ENCODE measurements around the gene AQP1. TPM values are rescaled to one million over a fixed set of nuclear protein-coding genes. Genes with fewer than 3 reads are reported as not detected.

Gene AQP1
- total and polyA plus RNA-seq, 2 of the 13 experiments (the other 11 are each of a cell fraction or from before 2014, with no cell fraction given): not detected

DNA sequence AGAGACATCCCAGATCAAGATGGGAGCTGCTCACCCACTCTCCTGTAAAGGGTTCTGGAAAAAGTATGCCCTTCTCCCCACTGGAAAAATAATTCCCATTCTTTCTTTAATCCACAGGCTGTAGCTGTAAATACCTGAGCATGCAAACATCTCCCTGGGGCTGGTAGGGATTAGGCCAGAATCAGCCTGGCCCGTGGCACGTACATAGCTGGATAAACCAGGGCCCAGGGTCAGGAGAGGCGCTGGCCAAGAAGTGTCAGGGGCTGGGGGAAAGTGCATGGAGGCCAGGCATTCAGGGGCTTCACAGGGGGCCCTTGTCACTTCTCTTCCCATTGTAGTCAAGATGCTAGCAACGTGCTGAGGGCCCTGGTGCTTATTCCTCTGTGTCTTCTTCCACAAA is 30.7 kb upstream of the AQP1 start:
- Histone ChIP-seq H3K9ac (ENCODE audit: insufficient read depth, low read depth, low read length) (no peak overlapping the region), H3K36me3 (replicated peaks in 1 of 2; ENCODE audit: control insufficient read depth in 1 of 2, insufficient read depth in 2 of 2, low read length in 2 of 2) (no peaks in the 10 kb centered on the region), H3K4me2 (ENCODE audit: low read depth, low read length) (no peak overlapping the region), H3K27ac (ENCODE audit: extremely low read length, insufficient read depth, low read length) (no peak overlapping the region), H3K9me3 (ENCODE audit: low read length) (no peaks in the 10 kb centered on the region), H2AFZ (ENCODE audit: low read length) (no peak overlapping the region), H3K79me2 (ENCODE audit: insufficient read depth, low read length) (no peaks in the 10 kb centered on the region), H3K27me3 (ENCODE audit: control insufficient read depth in 1 of 2, insufficient read depth in 2 of 2, low read length in 2 of 2) (peaks cover 0 to 24% of the 10 kb centered on the region in 2 experiments; a peak in 2 of 5 replicates), H3K4me3 (replicated peaks in 1 of 3; ENCODE audit: insufficient read depth in 1 of 3, low read depth in 2 of 3, low read length in 3 of 3) (no peak overlapping the region), H3K4me1 (ENCODE audit: insufficient read depth, low read length) (no peaks in the 10 kb centered on the region), H4K20me1 (ENCODE audit: insufficient read depth, low read length) (no peaks in the 10 kb centered on the region)
- POLR2A ChIA-PET: no interaction called here
- no peak for FAIRE-seq
- BruUV-seq (replicated peaks): no TSS peak
- CTCF ChIA-PET (ENCODE audit: low intra/inter-chr PET ratio, low total read pairs): no interaction called here
- TF ChIP-seq MTA3 (CRISPR knock-in tag; IDR thresholded peaks at IDR 0.05) (no peak), NONO (IDR thresholded peaks at IDR 0.05) (no peak), NONO (CRISPR knock-in tag; conservative IDR thresholded peaks at IDR 0.05) (no peak), FOXK1 (CRISPR knock-in tag; IDR thresholded peaks at IDR 0.05; ENCODE audit: borderline replicate concordance, low read depth) (no peak), ZNF136 (CRISPR knock-in tag; IDR thresholded peaks at IDR 0.05; ENCODE audit: low read depth) (no peak), FOXM1 (CRISPR knock-in tag; IDR thresholded peaks at IDR 0.05) (no peak), ZNF451 (CRISPR knock-in tag; IDR thresholded peaks at IDR 0.05) (no peak)
- TF ChIP-seq, protein P1, sequence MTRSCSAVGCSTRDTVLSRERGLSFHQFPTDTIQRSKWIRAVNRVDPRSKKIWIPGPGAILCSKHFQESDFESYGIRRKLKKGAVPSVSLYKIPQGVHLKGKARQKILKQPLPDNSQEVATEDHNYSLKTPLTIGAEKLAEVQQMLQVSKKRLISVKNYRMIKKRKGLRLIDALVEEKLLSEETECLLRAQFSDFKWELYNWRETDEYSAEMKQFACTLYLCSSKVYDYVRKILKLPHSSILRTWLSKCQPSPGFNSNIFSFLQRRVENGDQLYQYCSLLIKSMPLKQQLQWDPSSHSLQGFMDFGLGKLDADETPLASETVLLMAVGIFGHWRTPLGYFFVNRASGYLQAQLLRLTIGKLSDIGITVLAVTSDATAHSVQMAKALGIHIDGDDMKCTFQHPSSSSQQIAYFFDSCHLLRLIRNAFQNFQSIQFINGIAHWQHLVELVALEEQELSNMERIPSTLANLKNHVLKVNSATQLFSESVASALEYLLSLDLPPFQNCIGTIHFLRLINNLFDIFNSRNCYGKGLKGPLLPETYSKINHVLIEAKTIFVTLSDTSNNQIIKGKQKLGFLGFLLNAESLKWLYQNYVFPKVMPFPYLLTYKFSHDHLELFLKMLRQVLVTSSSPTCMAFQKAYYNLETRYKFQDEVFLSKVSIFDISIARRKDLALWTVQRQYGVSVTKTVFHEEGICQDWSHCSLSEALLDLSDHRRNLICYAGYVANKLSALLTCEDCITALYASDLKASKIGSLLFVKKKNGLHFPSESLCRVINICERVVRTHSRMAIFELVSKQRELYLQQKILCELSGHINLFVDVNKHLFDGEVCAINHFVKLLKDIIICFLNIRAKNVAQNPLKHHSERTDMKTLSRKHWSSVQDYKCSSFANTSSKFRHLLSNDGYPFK (CRISPR knock-in tag; IDR thresholded peaks at IDR 0.05; ENCODE audit: borderline replicate concordance): no peak
- TF ChIP-seq, protein P2, sequence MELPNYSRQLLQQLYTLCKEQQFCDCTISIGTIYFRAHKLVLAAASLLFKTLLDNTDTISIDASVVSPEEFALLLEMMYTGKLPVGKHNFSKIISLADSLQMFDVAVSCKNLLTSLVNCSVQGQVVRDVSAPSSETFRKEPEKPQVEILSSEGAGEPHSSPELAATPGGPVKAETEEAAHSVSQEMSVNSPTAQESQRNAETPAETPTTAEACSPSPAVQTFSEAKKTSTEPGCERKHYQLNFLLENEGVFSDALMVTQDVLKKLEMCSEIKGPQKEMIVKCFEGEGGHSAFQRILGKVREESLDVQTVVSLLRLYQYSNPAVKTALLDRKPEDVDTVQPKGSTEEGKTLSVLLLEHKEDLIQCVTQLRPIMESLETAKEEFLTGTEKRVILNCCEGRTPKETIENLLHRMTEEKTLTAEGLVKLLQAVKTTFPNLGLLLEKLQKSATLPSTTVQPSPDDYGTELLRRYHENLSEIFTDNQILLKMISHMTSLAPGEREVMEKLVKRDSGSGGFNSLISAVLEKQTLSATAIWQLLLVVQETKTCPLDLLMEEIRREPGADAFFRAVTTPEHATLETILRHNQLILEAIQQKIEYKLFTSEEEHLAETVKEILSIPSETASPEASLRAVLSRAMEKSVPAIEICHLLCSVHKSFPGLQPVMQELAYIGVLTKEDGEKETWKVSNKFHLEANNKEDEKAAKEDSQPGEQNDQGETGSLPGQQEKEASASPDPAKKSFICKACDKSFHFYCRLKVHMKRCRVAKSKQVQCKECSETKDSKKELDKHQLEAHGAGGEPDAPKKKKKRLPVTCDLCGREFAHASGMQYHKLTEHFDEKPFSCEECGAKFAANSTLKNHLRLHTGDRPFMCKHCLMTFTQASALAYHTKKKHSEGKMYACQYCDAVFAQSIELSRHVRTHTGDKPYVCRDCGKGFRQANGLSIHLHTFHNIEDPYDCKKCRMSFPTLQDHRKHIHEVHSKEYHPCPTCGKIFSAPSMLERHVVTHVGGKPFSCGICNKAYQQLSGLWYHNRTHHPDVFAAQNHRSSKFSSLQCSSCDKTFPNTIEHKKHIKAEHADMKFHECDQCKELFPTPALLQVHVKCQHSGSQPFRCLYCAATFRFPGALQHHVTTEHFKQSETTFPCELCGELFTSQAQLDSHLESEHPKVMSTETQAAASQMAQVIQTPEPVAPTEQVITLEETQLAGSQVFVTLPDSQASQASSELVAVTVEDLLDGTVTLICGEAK (IDR thresholded peaks at IDR 0.05): no peak
- TF ChIP-seq, protein P2 (CRISPR knock-in tag; IDR thresholded peaks at IDR 0.05): no peak
- in situ Hi-C loops (cut with HindIII; ENCODE audit: extremely low pct_ligation_motif_present, low pct_unique_long_range_greater_than_20kb): no loop called here
- DNase-seq (ENCODE audit: low spot score): no peak
- intact Hi-C loops (cut with micrococcal nuclease; ENCODE audit: unreplicated experiment): no loop called here
- ATAC-seq: no peak
- 0% methylated on average over 1 of the region's 4 CpGs for WGBS (ENCODE audit: low lambda C conversion rate)
